ENCODE data around the gene EPN3. TPM values are rescaled to one million over a fixed set of nuclear protein-coding genes. Genes with fewer than 3 reads are reported as not detected.

EPN3 gene
- total RNA-seq, 1 experiment from 2014 or later = 0.92 TPM

DNA sequence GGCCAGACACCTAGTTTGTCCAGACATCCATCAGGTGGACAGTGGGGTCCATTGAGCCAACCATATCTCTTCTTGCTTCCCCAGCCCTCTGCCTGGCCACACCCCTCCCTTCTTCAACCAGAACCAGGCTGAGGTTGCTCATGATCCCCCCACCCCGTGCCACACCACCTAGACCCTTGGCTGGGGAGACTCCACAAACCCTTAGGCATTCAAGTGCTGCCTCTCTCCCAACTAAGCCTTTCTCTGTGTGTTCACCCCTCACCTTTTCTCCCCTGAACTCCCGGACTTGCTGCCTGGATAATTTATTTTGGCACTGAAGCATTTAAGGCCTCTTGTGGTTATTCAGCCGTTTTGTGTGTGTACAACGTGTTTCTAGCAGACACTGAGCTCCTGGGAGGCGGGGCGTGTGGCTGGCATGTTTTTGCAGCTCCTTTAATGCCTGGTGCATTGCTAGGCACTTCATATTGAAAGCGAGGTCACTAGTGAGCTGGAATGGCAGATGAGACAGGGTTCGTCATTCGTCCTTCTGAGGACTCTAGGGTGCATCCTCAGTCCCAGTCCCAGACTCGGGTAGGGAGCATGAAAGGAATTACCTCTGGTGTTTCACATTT lies 56.7 kb downstream of the EPN3 start:
- H3K27me3 ChIP-seq (ENCODE audit: control insufficient read depth, insufficient read depth, low read length) = no peaks in the 10 kb centered on the region
- in situ Hi-C loops (cut with HindIII; ENCODE audit: low pct_unique_long_range_greater_than_20kb, low sequenced_read_pairs) = no loop called here
- BruUV-seq (replicated peaks) = no TSS peak
- H3K27ac ChIP-seq (ENCODE audit: low read length) = no peak overlapping the region
- H3K9me3 ChIP-seq (ENCODE audit: control insufficient read depth, insufficient read depth, low read depth, low read length) = no peaks in the 10 kb centered on the region
- ChIA-PET POLR2A (no interaction called here), CTCF (no interaction called here)
- peaks cover 12% of the 10 kb centered on the region; the same call in 1 of the 2 replicates for H3K4me1 ChIP-seq (ENCODE audit: control insufficient read depth, insufficient read depth, low read length)
- intact Hi-C loops (cut with micrococcal nuclease; ENCODE audit: unreplicated experiment) = no loop called here
- ATAC-seq = no peak
- H3K4me3 ChIP-seq (ENCODE audit: low read depth in 2 of 2, low read length in 2 of 2) = no peak overlapping the region
- DNase-seq (ENCODE audit: low read depth, low spot score) = no peak
- no peaks in the 10 kb centered on the region for H3K36me3 ChIP-seq (ENCODE audit: control insufficient read depth, insufficient read depth, low read length)
- TF ChIP-seq, protein P1, sequence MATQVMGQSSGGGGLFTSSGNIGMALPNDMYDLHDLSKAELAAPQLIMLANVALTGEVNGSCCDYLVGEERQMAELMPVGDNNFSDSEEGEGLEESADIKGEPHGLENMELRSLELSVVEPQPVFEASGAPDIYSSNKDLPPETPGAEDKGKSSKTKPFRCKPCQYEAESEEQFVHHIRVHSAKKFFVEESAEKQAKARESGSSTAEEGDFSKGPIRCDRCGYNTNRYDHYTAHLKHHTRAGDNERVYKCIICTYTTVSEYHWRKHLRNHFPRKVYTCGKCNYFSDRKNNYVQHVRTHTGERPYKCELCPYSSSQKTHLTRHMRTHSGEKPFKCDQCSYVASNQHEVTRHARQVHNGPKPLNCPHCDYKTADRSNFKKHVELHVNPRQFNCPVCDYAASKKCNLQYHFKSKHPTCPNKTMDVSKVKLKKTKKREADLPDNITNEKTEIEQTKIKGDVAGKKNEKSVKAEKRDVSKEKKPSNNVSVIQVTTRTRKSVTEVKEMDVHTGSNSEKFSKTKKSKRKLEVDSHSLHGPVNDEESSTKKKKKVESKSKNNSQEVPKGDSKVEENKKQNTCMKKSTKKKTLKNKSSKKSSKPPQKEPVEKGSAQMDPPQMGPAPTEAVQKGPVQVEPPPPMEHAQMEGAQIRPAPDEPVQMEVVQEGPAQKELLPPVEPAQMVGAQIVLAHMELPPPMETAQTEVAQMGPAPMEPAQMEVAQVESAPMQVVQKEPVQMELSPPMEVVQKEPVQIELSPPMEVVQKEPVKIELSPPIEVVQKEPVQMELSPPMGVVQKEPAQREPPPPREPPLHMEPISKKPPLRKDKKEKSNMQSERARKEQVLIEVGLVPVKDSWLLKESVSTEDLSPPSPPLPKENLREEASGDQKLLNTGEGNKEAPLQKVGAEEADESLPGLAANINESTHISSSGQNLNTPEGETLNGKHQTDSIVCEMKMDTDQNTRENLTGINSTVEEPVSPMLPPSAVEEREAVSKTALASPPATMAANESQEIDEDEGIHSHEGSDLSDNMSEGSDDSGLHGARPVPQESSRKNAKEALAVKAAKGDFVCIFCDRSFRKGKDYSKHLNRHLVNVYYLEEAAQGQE (IDR thresholded peaks at IDR 0.05; ENCODE audit: insufficient read depth in 1 of 2, low read depth in 2 of 2, low read length in 1 of 2) = no peak
- TF ChIP-seq POLR2AphosphoS5 (IDR thresholded peaks at IDR 0.05; ENCODE audit: low read depth, low read length) = no peak
- no peak for TF ChIP-seq SIN3A (IDR thresholded peaks at IDR 0.05; ENCODE audit: borderline replicate concordance, insufficient read depth, low read depth, low read length)
- no peak for TF ChIP-seq TCF7L2 (IDR thresholded peaks at IDR 0.05; ENCODE audit: low read depth, low read length)

DNA sequence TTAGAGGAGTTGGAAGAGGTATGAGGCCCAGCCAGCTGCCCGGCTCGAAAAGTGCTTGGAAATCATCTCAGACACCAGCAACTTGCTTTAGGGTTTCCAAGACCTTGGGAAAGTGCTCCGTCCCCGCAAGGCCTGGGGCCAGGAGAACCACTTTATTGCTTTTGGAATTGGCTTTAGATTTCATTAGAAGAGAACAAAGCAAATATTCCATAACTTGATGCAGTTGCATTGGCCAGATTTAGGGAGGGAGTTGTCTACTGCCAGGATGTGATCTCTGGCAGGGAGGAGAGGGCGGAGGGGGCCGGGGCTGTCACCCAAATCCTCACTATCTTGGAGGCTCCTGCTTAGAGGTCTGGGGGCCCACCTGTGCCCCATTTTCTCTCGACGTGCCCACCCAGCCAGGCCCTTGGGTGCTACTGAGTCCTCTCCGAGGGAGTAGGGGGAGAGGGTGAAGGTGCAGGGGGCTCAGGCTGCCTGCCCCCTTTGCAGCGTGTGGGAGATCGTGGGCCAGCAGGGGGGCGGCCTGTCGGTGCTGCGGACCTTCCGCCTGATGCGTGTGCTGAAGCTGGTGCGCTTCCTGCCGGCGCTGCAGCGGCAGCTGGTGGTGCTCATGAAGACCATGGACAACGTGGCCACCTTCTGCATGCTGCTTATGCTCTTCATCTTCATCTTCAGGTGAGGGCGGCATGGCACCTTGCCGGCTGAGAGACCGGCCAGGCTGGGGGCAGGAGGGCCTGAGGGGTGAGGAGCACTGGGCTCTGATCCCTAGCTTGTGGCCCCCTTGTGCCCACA lies 58.6 kb downstream of the EPN3 start:
- H3K36me3 ChIP-seq (ENCODE audit: control insufficient read depth, insufficient read depth, low read length) = no peaks in the 10 kb centered on the region
- no peaks in the 10 kb centered on the region for H3K27me3 ChIP-seq (ENCODE audit: control insufficient read depth, insufficient read depth, low read length)
- no peak overlapping the region for H3K27ac ChIP-seq (ENCODE audit: low read length)
- in situ Hi-C loops (cut with HindIII; ENCODE audit: low pct_unique_long_range_greater_than_20kb, low sequenced_read_pairs) = no loop called here
- no TSS peak for BruUV-seq (replicated peaks)
- no peaks in the 10 kb centered on the region for H3K4me1 ChIP-seq (ENCODE audit: control insufficient read depth, insufficient read depth, low read length)
- ChIA-PET CTCF (no interaction called here), POLR2A (no interaction called here)
- TF ChIP-seq SIN3A (IDR thresholded peaks at IDR 0.05; ENCODE audit: borderline replicate concordance, insufficient read depth, low read depth, low read length) = no peak
- TF ChIP-seq, protein P2, sequence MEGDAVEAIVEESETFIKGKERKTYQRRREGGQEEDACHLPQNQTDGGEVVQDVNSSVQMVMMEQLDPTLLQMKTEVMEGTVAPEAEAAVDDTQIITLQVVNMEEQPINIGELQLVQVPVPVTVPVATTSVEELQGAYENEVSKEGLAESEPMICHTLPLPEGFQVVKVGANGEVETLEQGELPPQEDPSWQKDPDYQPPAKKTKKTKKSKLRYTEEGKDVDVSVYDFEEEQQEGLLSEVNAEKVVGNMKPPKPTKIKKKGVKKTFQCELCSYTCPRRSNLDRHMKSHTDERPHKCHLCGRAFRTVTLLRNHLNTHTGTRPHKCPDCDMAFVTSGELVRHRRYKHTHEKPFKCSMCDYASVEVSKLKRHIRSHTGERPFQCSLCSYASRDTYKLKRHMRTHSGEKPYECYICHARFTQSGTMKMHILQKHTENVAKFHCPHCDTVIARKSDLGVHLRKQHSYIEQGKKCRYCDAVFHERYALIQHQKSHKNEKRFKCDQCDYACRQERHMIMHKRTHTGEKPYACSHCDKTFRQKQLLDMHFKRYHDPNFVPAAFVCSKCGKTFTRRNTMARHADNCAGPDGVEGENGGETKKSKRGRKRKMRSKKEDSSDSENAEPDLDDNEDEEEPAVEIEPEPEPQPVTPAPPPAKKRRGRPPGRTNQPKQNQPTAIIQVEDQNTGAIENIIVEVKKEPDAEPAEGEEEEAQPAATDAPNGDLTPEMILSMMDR (IDR thresholded peaks at IDR 0.05) = no peak
- no peak for TF ChIP-seq POLR2AphosphoS5 (IDR thresholded peaks at IDR 0.05; ENCODE audit: low read depth, low read length)
- TF ChIP-seq, protein P1 (IDR thresholded peaks at IDR 0.05; ENCODE audit: insufficient read depth in 1 of 2, low read depth in 2 of 2, low read length in 1 of 2) = no peak
- no peak for TF ChIP-seq TCF7L2 (IDR thresholded peaks at IDR 0.05; ENCODE audit: low read depth, low read length)
- intact Hi-C loops (cut with micrococcal nuclease; ENCODE audit: unreplicated experiment) = no loop called here
- no peaks in the 10 kb centered on the region for H3K9me3 ChIP-seq (ENCODE audit: control insufficient read depth, insufficient read depth, low read depth, low read length)
- no peak for ATAC-seq
- no peak overlapping the region for H3K4me3 ChIP-seq (ENCODE audit: low read depth in 2 of 2, low read length in 2 of 2)
- no peak for DNase-seq (ENCODE audit: low read depth, low spot score)

All from Panc1 (cell line).